ENCODE measurements around the gene CES2. TPM values are rescaled to one million over a fixed set of nuclear protein-coding genes. Genes with fewer than 3 reads are reported as not detected.

The CES2 gene
- total RNA-seq, 1 donor, result 37.6 TPM

- DNase-seq (ENCODE audit: low read depth), result no peak
- no peak for TF ChIP-seq CTCF (IDR thresholded peaks at IDR 0.05; ENCODE audit: insufficient read depth, low read length)
- H3K4me3 ChIP-seq (ENCODE audit: low read depth, low read length), result no peak overlapping the region
Observed at GRCh38 chr16:66902648-66903543, 32.4 kb upstream of the CES2 start.

DNA sequence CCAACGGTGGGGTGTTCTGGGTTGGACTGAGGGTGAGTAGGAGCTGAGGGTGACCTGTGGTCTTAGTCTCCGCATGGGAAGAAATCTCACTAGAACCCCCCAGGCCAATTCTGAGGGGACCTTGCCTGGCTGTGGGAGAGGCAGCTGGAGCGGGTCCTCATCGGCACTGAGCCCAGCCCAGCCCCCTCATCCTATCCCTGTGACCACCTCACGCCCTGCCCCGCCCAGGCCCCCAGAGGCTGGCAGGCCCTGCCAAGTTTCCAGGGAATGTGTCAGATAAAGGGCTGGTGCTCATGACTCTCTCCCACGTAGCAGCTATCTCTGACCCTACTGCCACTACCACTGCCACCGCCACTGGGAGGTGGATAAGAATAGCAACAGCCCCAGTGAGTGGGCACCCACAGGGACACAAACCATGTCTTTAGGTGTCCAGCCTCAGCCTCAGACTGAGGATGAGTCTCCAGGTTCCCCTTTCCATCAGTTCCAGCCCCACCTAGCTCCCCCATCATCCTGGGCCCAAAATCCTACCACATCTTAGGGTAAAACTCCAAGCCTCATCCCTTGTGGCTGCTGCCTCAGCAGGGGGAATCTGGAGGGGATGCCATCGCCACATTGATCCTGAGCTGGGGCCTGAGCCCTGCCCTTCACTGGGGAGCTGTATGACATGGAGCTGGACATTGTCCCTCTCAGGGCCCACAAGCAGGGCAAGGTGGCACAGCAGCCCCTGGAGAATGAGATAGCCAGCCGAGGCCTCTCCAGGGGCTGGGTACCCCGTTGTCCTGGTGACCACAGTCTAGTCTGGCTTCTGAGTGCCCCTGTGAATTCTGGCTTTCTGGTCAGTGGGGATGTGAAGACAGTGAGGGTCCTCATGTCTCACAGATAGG, 31.5 kb upstream of the CES2 start:
- no peak overlapping the region for H3K4me3 ChIP-seq (ENCODE audit: low read depth, low read length)

GRCh38 chr16:66904428-66904845, 30.9 kb upstream of the CES2 start:
- DNase-seq (ENCODE audit: low read depth), result no peak
- no peak for TF ChIP-seq CTCF (IDR thresholded peaks at IDR 0.05; ENCODE audit: insufficient read depth, low read length)
- H3K4me3 ChIP-seq (ENCODE audit: low read depth, low read length), result no peak overlapping the region

More for the DNA sequence above, 31.5 kb upstream of the CES2 start:
- no peak for TF ChIP-seq CTCF (IDR thresholded peaks at IDR 0.05; ENCODE audit: insufficient read depth, low read length)
- no peak for DNase-seq (ENCODE audit: low read depth)

- TF ChIP-seq CTCF (IDR thresholded peaks at IDR 0.05; ENCODE audit: insufficient read depth, low read length), result no peak
- DNase-seq (ENCODE audit: low read depth), result no peak
- no peak overlapping the region for H3K4me3 ChIP-seq (ENCODE audit: low read depth, low read length)
Observed at GRCh38 chr16:66904846-66905632, 30.3 kb upstream of the CES2 start.

- no peak overlapping the region for H3K4me3 ChIP-seq (ENCODE audit: low read depth, low read length)
- no peak for TF ChIP-seq CTCF (IDR thresholded peaks at IDR 0.05; ENCODE audit: insufficient read depth, low read length)
- no peak for DNase-seq (ENCODE audit: low read depth)
Observed at GRCh38 chr16:66905633-66906539, 29.4 kb upstream of the CES2 start.

All from fibroblast of the aortic adventitia (primary cell).